GM23338 (cell line): ENCODE data around the gene LRP11. TPM values are rescaled to one million over a fixed set of nuclear protein-coding genes. Genes with fewer than 3 reads are reported as not detected.

Experiments used
- ATAC-seq: fragments of 200-7000 bp; cut with Tn5 transposase; 3 replicates; pipeline ENCODE4 v1.9.1; 2020
- DNase-seq: peaks from one replicate; pipeline ENCODE4 v3.0.0-alpha.2; 2015; ENCODE audit warnings: low spot score
- H2AFZ ChIP-seq: fragments of 200-600 bp; sonication (generic); 2 replicates; pipeline ENCODE4 v1.8.0; 2016; ENCODE audit warnings: antibody characterized with exemption, mild to moderate bottlenecking, moderate library complexity
- H3F3A ChIP-seq: fragments of 200-600 bp; sonication (generic); replicated peaks from 2 replicates; pipeline ENCODE4 v1.8.0; 2017; ENCODE audit warnings: antibody characterized with exemption, mixed run types, low read depth
- H3K27ac ChIP-seq: fragments of 200-600 bp; sonication (generic); 2 replicates; pipeline ENCODE4 v1.6.1; 2016; ENCODE audit warnings: low read depth
- H3K27me3 ChIP-seq: fragments of 200-600 bp; sonication (generic); 2 replicates; pipeline ENCODE4 v1.8.0; 2016; ENCODE audit warnings: mild to moderate bottlenecking, mixed run types, moderate library complexity; ENCODE audit not compliant: insufficient read depth
- H3K36me3 ChIP-seq: fragments of 200-600 bp; sonication (generic); 2 replicates; pipeline ENCODE4 v1.8.0; 2016; ENCODE audit warnings: mild to moderate bottlenecking; ENCODE audit not compliant: insufficient read depth
- H3K4me1 ChIP-seq: fragments of 200-600 bp; sonication (generic); 2 replicates; pipeline ENCODE4 v1.8.0; 2016; ENCODE audit warnings: mild to moderate bottlenecking, moderate library complexity; ENCODE audit not compliant: insufficient read depth
- H3K4me2 ChIP-seq: fragments of 200-600 bp; sonication (generic); 2 replicates; pipeline ENCODE4 v1.7.1; 2017; ENCODE audit warnings: mixed run types
- H3K4me3 ChIP-seq: fragments of 200-600 bp; sonication (generic); 2 replicates; pipeline ENCODE4 v1.6.1; 2016; ENCODE audit warnings: mixed run types
- H3K79me2 ChIP-seq: fragments of 200-600 bp; sonication (generic); replicated peaks from 2 replicates; pipeline ENCODE4 v1.8.0; 2017; ENCODE audit warnings: mild to moderate bottlenecking; ENCODE audit not compliant: insufficient read depth
- H3K9me2 ChIP-seq: fragments of 200-600 bp; sonication (generic); 2 replicates; pipeline ENCODE4 v1.8.0; 2017; ENCODE audit not compliant: insufficient read depth
- H4K20me1 ChIP-seq: fragments of 200-600 bp; sonication (generic); replicated peaks from 2 replicates; pipeline ENCODE4 v1.8.0; 2017; ENCODE audit warnings: mild to moderate bottlenecking; ENCODE audit not compliant: insufficient read depth
- H3K27ac Mint-ChIP-seq: 2 replicates; pipeline ENCODE4 v1.8.0; 2020; ENCODE audit warnings: inconsistent platforms, mild to moderate bottlenecking, moderate library complexity, mixed read lengths
- H3K27me3 Mint-ChIP-seq: 3 replicates; pipeline ENCODE4 v1.8.0; 2022; ENCODE audit warnings: low read depth, mild to moderate bottlenecking, moderate library complexity, mixed read lengths, inconsistent platforms; ENCODE audit not compliant: insufficient read depth, poor library complexity
- H3K36me3 Mint-ChIP-seq: 3 replicates; pipeline ENCODE4 v1.8.0; 2021; ENCODE audit warnings: low read depth, mild to moderate bottlenecking, inconsistent platforms, moderate library complexity, mixed read lengths
- H3K4me1 Mint-ChIP-seq: 3 replicates; pipeline ENCODE4 v1.8.0; 2020; ENCODE audit warnings: mild to moderate bottlenecking, inconsistent platforms, mixed read lengths
- H3K4me3 Mint-ChIP-seq: 3 replicates; pipeline ENCODE4 v1.8.0; 2021; ENCODE audit warnings: moderate library complexity, mild to moderate bottlenecking, inconsistent platforms, mixed read lengths
- H3K9me3 Mint-ChIP-seq: 3 replicates; pipeline ENCODE4 v1.8.0; 2020; ENCODE audit warnings: moderate library complexity, mild to moderate bottlenecking, inconsistent platforms, mixed read lengths
- CREB1 ChIP-seq: fragments of 250-450 bp; sonication (Bioruptor Pico); IDR thresholded peaks from 2 replicates; pipeline ENCODE4 v1.5.0; 2020; ENCODE audit warnings: low read depth, mild to moderate bottlenecking, moderate library complexity
- EZH2phosphoT487 ChIP-seq: fragments of 200-600 bp; sonication (generic); IDR thresholded peaks from one replicate; pipeline ENCODE4 v1.8.1; 2018; ENCODE audit warnings: antibody characterized with exemption; ENCODE audit not compliant: unreplicated experiment
- ZNF331 ChIP-seq: fragments of 250-450 bp; sonication (Bioruptor Pico); IDR thresholded peaks from 2 replicates; pipeline ENCODE4 v1.5.0; 2020; ENCODE audit warnings: low read depth, mild to moderate bottlenecking, moderate library complexity
- polyA plus RNA-seq: library from polyadenylated mRNA; unstranded; fragments of >200 nt; fragmentation: Nextera tagmentation; extraction: Ambion mirVana; gene quantifications from 2 replicates; pipeline ENCODE4 v1.2.1, GENCODE V29; 2016
- total RNA-seq: library from RNA; depleted of rRNA; stranded (reverse); fragments of >200 nt; shearing (Covaris generic); gene quantifications from 2 replicates; pipeline ENCODE4 v1.2.3, GENCODE V29; 2014
- TF ChIP-seq, protein P1 (sequence below): fragments of 250-450 bp; sonication (Bioruptor Pico); IDR thresholded peaks from 2 replicates; pipeline ENCODE4 v1.5.0; 2020; ENCODE audit warnings: mild to moderate bottlenecking, moderate library complexity
- TF ChIP-seq, protein P2 (sequence below): IDR thresholded peaks from one replicate; pipeline ENCODE4 v1.6.1; 2018; ENCODE audit warnings: antibody characterized with exemption; ENCODE audit not compliant: unreplicated experiment

Gene LRP11
- total and polyA plus RNA-seq, 2 experiments from 2014 or later: 10.8 to 37.1 TPM

DNA sequence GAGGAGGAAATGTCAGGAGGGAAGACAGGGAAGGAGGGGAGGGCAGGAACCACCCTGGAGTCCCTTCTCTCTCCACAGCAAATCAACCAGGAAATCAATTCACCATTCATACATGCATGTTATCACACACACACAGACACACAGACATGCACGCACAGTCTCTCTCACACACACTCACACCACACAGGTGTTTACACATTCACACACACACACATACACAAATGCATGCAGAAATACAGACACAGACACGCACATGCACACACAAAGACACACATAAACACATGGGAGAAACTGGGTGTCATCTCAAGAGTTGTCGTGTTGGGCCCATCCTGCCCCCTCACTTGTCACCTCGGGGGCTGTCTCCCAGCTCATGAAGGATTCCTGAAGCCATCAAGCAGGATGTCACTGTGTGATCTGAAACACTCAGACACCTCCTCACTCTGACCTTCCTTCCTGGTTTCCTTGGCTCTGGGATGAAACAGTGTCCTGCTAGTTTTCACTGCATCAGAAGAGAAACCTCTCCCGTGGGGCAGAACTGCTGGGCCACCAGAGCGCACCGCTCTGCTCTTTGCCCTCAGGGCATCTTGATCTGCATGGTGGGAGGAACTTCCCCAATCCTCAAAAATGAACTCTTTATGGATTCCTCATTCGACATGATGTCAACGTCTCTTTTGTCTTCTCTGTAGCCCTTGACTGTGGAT is 49.5 kb upstream of the LRP11 start (continued):
- TF ChIP-seq, protein P1, sequence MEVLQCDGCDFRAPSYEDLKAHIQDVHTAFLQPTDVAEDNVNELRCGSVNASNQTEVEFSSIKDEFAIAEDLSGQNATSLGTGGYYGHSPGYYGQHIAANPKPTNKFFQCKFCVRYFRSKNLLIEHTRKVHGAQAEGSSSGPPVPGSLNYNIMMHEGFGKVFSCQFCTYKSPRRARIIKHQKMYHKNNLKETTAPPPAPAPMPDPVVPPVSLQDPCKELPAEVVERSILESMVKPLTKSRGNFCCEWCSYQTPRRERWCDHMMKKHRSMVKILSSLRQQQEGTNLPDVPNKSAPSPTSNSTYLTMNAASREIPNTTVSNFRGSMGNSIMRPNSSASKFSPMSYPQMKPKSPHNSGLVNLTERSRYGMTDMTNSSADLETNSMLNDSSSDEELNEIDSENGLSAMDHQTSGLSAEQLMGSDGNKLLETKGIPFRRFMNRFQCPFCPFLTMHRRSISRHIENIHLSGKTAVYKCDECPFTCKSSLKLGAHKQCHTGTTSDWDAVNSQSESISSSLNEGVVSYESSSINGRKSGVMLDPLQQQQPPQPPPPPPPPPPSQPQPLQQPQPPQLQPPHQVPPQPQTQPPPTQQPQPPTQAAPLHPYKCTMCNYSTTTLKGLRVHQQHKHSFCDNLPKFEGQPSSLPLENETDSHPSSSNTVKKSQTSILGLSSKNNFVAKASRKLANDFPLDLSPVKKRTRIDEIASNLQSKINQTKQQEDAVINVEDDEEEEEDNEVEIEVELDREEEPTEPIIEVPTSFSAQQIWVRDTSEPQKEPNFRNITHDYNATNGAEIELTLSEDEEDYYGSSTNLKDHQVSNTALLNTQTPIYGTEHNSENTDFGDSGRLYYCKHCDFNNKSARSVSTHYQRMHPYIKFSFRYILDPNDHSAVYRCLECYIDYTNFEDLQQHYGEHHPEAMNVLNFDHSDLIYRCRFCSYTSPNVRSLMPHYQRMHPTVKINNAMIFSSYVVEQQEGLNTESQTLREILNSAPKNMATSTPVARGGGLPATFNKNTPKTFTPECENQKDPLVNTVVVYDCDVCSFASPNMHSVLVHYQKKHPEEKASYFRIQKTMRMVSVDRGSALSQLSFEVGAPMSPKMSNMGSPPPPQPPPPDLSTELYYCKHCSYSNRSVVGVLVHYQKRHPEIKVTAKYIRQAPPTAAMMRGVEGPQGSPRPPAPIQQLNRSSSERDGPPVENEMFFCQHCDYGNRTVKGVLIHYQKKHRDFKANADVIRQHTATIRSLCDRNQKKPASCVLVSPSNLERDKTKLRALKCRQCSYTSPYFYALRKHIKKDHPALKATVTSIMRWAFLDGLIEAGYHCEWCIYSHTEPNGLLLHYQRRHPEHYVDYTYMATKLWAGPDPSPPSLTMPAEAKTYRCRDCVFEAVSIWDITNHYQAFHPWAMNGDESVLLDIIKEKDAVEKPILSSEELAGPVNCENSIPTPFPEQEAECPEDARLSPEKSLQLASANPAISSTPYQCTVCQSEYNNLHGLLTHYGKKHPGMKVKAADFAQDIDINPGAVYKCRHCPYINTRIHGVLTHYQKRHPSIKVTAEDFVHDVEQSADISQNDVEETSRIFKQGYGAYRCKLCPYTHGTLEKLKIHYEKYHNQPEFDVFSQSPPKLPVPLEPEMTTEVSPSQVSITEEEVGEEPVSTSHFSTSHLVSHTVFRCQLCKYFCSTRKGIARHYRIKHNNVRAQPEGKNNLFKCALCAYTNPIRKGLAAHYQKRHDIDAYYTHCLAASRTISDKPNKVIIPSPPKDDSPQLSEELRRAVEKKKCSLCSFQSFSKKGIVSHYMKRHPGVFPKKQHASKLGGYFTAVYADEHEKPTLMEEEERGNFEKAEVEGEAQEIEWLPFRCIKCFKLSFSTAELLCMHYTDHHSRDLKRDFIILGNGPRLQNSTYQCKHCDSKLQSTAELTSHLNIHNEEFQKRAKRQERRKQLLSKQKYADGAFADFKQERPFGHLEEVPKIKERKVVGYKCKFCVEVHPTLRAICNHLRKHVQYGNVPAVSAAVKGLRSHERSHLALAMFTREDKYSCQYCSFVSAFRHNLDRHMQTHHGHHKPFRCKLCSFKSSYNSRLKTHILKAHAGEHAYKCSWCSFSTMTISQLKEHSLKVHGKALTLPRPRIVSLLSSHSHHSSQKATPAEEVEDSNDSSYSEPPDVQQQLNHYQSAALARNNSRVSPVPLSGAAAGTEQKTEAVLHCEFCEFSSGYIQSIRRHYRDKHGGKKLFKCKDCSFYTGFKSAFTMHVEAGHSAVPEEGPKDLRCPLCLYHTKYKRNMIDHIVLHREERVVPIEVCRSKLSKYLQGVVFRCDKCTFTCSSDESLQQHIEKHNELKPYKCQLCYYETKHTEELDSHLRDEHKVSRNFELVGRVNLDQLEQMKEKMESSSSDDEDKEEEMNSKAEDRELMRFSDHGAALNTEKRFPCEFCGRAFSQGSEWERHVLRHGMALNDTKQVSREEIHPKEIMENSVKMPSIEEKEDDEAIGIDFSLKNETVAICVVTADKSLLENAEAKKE (CRISPR knock-in tag): no peak

DNA sequence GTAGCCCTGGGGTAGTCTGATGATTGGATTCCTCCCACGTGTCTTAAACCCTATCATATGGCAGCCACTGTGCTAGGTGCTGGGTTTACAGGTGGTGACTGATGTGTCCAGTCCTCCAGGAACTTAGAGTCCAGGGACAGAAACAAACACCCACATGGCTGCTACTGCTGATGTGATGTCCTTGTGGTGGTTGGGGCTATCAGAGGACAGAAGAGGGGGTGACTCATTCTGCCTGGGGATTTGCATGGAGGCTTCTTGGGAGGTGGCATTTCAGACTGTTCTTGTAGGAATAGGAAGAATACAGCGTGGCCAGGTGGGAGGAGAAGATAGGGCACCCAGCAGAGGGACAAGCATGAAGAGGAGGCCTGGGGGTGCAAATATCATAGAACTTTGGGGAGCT is 48.9 kb upstream of the LRP11 start:
- no peak overlapping the region for H2AFZ ChIP-seq
- no peaks in the 10 kb centered on the region; the same call in 1 of the 2 replicates for H3K36me3 ChIP-seq
- Mint-ChIP-seq H3K27ac (no peak overlapping the region), H3K4me1 (no peaks in the 10 kb centered on the region), H3K36me3 (peaks cover 10% of the 10 kb centered on the region), H3K4me3 (no peak overlapping the region), H3K9me3 (peaks cover 33% of the 10 kb centered on the region), H3K27me3 (peaks cover 11% of the 10 kb centered on the region)
- no peak for ATAC-seq
- no peaks in the 10 kb centered on the region for H3K79me2 ChIP-seq
- no peaks in the 10 kb centered on the region for H4K20me1 ChIP-seq
- no peak overlapping the region for H3K27ac ChIP-seq
- no peaks in the 10 kb centered on the region for H3K4me1 ChIP-seq
- H3K27me3 ChIP-seq: no peaks in the 10 kb centered on the region
- DNase-seq: no peak
- H3K4me3 ChIP-seq: no peak overlapping the region
- no peaks in the 10 kb centered on the region for H3K9me2 ChIP-seq
- no peaks in the 10 kb centered on the region for H3F3A ChIP-seq
- no peak overlapping the region for H3K4me2 ChIP-seq
- TF ChIP-seq ZNF331 (CRISPR knock-in tag) (no peak), CREB1 (CRISPR knock-in tag) (no peak), EZH2phosphoT487 (no peak)
- TF ChIP-seq, protein P2, sequence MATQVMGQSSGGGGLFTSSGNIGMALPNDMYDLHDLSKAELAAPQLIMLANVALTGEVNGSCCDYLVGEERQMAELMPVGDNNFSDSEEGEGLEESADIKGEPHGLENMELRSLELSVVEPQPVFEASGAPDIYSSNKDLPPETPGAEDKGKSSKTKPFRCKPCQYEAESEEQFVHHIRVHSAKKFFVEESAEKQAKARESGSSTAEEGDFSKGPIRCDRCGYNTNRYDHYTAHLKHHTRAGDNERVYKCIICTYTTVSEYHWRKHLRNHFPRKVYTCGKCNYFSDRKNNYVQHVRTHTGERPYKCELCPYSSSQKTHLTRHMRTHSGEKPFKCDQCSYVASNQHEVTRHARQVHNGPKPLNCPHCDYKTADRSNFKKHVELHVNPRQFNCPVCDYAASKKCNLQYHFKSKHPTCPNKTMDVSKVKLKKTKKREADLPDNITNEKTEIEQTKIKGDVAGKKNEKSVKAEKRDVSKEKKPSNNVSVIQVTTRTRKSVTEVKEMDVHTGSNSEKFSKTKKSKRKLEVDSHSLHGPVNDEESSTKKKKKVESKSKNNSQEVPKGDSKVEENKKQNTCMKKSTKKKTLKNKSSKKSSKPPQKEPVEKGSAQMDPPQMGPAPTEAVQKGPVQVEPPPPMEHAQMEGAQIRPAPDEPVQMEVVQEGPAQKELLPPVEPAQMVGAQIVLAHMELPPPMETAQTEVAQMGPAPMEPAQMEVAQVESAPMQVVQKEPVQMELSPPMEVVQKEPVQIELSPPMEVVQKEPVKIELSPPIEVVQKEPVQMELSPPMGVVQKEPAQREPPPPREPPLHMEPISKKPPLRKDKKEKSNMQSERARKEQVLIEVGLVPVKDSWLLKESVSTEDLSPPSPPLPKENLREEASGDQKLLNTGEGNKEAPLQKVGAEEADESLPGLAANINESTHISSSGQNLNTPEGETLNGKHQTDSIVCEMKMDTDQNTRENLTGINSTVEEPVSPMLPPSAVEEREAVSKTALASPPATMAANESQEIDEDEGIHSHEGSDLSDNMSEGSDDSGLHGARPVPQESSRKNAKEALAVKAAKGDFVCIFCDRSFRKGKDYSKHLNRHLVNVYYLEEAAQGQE: no peak
